ENCODE data around the gene TRMT13. TPM values are rescaled to one million over a fixed set of nuclear protein-coding genes. Genes with fewer than 3 reads are reported as not detected.

The TRMT13 gene
- total and polyA plus RNA-seq, 2 of the 13 experiments (the other 11 are each of a cell fraction or from before 2014, with no cell fraction given) = 10.0 to 12.4 TPM

- peak; percentile 95 for TF ChIP-seq ZNF574 (CRISPR knock-in tag; IDR thresholded peaks at IDR 0.05)
- TF ChIP-seq PRMT3 (CRISPR knock-in tag; IDR thresholded peaks at IDR 0.05; ENCODE audit: borderline replicate concordance, low read depth) = no peak
- TF ChIP-seq PHF20 (CRISPR knock-in tag; IDR thresholded peaks at IDR 0.05) = peak; percentile 91
- TF ChIP-seq BCL6 (CRISPR knock-in tag; IDR thresholded peaks at IDR 0.05) = peak; percentile 39; the same call in 1 of the 2 replicates
- no peak for TF ChIP-seq HES4 (CRISPR knock-in tag; IDR thresholded peaks at IDR 0.05; ENCODE audit: borderline replicate concordance)
- TF ChIP-seq PITX1 (CRISPR knock-in tag; IDR thresholded peaks at IDR 0.05) = peak; percentile 90
- TF ChIP-seq TOPORS (CRISPR knock-in tag; IDR thresholded peaks at IDR 0.05) = no peak; the same call in 1 of the 2 replicates
- TF ChIP-seq DPF2 (CRISPR knock-in tag; IDR thresholded peaks at IDR 0.05; ENCODE audit: borderline replicate concordance, low read depth) = no peak
- TF ChIP-seq ZNF503 (CRISPR knock-in tag; IDR thresholded peaks at IDR 0.05) = no peak; the same call in 1 of the 2 replicates
- TF ChIP-seq ZSCAN31 (CRISPR knock-in tag; IDR thresholded peaks at IDR 0.05; ENCODE audit: low read depth) = no peak; the same call in 1 of the 2 replicates
- TF ChIP-seq KDM5B (CRISPR knock-in tag; IDR thresholded peaks at IDR 0.05; ENCODE audit: borderline replicate concordance) = peak; percentile 73; the same call in 1 of the 2 replicates
- TF ChIP-seq, protein P1, sequence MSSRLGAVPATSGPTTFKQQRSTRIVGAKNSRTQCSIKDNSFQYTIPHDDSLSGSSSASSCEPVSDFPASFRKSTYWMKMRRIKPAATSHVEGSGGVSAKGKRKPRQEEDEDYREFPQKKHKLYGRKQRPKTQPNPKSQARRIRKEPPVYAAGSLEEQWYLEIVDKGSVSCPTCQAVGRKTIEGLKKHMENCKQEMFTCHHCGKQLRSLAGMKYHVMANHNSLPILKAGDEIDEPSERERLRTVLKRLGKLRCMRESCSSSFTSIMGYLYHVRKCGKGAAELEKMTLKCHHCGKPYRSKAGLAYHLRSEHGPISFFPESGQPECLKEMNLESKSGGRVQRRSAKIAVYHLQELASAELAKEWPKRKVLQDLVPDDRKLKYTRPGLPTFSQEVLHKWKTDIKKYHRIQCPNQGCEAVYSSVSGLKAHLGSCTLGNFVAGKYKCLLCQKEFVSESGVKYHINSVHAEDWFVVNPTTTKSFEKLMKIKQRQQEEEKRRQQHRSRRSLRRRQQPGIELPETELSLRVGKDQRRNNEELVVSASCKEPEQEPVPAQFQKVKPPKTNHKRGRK (CRISPR knock-in tag; IDR thresholded peaks at IDR 0.05) = no peak
- peak; percentile 82 for TF ChIP-seq SALL2 (CRISPR knock-in tag; IDR thresholded peaks at IDR 0.05)
- TF ChIP-seq MTF2 (CRISPR knock-in tag; IDR thresholded peaks at IDR 0.05; ENCODE audit: borderline replicate concordance) = 0 out of 2 replicates have a peak, but pooled peaks have one; percentile 70
- TF ChIP-seq, protein P2, sequence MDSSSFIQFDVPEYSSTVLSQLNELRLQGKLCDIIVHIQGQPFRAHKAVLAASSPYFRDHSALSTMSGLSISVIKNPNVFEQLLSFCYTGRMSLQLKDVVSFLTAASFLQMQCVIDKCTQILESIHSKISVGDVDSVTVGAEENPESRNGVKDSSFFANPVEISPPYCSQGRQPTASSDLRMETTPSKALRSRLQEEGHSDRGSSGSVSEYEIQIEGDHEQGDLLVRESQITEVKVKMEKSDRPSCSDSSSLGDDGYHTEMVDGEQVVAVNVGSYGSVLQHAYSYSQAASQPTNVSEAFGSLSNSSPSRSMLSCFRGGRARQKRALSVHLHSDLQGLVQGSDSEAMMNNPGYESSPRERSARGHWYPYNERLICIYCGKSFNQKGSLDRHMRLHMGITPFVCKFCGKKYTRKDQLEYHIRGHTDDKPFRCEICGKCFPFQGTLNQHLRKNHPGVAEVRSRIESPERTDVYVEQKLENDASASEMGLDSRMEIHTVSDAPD (CRISPR knock-in tag; IDR thresholded peaks at IDR 0.05) = peak; percentile 76; the same call in 1 of the 2 replicates
Measured at GRCh38 chr1:100132566-100133477, at the start of gene TRMT13, which contains the start of gene SASS6 (continued).

All from HepG2 (cell line).